ENCODE measurements around the gene EVX2.

Gene EVX2

DNA sequence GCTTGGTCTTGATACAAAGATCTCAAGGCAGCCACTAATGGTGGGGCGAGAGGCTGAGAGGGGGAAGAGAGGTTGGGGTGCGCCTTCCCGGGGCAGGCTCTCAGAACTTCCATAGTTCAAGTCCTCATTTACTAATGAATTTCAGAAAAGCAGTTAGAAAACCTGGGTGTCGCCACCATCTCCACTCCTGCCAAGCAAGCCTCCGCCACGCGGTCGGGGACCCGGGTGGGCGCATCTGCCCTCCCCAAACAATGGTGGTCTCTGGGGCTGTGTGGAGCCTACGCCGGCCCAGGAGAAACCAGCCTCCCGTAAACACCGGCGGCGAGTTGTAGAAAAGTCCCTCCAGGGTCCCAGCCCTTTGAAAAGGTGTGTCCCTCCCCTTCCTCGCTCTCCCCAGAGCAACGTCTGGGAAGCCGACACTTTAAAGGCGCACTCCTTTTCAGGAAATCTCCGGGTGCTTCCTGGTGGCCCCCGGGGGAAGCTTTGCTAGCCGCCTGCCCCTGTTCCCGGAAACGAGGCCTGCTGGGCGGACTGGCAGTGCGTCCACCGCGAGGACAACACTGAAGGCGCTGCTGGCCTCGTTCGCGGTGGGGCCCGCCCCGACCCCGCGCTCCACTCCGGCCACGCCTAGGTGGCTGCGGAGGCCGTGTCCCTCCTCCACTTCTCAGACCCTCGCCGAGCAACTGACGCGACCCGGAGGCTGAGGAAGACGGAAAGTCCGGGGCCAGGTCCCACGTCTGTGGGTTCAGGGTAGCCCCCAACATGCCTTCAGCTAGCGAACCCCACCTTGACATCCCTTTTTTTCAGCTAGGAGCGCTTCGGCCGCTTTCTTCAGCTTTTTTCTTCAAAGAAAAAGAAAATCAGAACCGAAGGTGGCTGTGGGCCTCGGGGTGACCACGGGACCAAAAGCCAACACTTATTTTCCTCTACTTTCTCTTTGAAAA is 16.8 kb downstream of the EVX2 start:
- DNase-seq (ENCODE audit: low read depth in 3 of 3): no peak

DNA sequence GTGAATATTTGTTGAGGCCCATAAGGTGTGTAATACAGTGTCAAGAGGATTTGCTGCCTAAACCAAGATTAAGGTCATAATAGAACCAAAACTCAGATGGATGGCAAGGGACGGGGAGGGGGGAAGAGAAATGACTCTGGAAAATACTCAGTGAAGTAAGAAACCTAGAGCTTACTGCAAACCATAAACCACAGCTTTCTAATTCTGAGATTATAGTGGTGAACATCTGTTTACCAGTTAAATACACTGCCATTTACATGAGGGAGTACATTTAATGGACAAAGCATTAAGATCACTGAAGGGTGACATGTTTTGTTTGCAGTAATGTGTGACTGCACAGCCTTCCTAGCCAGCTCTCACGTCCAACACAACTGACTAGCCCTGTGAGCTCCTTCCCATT is 19.8 kb downstream of the EVX2 start:
- DNase-seq (ENCODE audit: low read depth in 3 of 3): no peak

DNA sequence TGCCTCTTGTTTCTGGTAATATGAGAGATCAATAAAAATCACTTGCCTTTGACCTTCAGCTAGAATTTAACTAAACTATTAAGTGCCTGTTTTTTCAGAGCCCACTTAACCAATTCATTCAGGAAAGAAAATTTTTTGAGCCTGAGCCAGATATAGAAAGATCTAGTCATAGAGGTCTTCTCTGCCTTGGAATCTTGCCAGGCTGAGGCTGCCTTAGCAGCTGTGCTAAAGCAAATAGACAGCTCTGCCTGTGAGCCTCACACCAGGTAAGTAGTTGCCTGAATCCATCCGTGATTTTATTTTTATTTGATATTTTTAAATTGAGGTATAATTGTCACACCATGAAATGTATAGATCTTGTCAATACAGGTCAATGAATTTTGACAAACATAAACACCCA is 27.4 kb downstream of the EVX2 start:
- no peak for DNase-seq (ENCODE audit: low read depth in 3 of 3)

DNA sequence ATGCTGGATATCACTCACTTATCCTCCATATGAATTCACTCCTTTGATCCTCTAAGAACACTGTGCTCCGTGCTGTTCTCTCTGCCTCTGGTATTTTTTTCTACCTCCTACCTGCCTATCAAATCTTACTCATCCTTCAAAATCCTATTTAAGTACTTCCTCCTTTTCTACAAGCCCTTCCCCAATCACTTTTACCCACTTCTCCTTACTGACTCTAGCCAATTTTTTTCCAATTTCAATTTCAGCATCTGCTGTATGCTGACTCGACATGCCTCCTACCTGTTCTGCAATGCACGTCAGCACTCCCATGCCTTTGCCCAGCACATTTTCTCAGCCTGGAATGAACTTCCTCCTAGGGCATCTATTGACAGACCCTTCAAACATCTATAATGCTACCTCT is 44.4 kb downstream of the EVX2 start:
- DNase-seq (ENCODE audit: low read depth in 3 of 3): no peak

DNA sequence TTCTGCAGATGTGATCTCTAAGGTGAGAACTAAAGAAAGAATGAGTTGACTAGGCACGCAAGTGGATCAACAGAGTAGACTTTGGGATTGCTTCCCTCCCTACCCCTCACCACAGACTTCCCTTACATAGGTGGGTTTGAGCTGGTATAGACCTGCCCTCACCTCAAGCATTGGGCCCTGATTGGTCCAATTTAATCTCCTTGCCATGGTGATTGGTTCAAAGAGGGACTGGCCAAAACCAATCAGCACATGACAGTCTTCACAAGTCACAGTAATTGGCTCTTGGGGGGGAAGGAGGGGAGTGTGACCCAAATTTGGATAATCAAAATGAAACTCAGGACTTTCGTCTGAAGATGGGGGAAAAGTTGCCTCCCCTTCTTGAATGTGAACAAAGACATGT is 45.1 kb downstream of the EVX2 start:
- DNase-seq (ENCODE audit: low read depth in 3 of 3): no peak

DNA sequence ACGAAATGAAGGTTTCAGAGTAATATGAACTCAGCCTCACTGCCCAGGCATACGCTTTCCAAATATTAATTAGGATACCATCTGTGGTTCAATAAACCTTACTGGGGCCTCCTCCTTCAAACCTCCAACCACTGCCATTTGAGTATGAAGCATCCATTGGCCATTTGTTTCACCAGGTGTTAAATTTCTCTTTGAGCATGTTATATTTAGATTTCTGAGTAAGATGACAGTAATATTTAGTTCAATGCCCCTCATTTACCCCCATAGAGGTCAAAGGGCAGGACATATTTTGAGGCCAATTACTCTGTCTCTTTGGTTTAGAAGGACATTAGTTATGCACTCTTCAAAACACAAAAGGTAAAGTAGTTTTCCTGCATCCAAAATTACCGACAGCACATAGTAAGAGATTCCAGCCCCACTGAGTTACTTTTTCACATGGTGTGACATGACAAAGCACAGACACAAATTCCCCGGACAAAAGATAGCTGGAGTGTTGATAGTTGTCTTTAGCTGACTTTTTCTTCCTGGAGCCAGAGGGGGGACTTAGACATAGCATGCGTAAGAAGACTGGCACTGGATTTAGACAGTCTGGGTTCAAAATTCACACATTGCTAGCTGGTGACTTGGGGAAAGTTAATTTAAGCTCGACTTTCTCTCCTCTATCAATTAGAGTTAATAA is 48.6 kb downstream of the EVX2 start:
- DNase-seq (ENCODE audit: low read depth in 3 of 3): no peak

DNA sequence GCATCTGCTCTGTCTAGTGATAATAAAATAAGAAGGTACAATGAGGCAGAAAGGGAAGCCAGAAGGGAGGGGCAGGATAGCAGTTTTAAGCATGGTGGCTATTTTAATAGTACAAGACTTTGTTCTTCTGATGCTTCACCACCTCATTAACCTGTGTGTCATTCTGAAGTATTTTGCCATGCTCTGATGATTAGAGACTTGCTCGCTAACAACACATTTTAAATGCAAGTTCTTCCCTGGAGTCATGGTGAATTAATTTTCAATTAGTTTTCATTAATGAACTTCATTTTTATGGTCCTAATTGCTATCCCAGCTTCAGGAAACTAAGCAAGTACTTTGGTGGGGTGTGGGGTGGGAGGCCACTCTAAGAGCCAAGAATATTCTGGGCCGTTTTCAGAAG is 56.0 kb downstream of the EVX2 start:
- DNase-seq (ENCODE audit: low read depth in 3 of 3): no peak

All from stimulated activated CD4-positive, alpha-beta T cell treated with anti-CD3 and anti-CD28 coated beads, TNF-alpha, amount 100 ng/mL, for 48 hours (primary cell).